ENCODE data around the gene ARHGEF19. TPM values are rescaled to one million over a fixed set of nuclear protein-coding genes. Genes with fewer than 3 reads are reported as not detected.

ARHGEF19 gene
- total and polyA plus RNA-seq, 10 of the 15 experiments (the other 5 are each of a cell fraction or from before 2014, with no cell fraction given): 0.15 to 2.9 (median 0.67) TPM; not detected in 1

DNA sequence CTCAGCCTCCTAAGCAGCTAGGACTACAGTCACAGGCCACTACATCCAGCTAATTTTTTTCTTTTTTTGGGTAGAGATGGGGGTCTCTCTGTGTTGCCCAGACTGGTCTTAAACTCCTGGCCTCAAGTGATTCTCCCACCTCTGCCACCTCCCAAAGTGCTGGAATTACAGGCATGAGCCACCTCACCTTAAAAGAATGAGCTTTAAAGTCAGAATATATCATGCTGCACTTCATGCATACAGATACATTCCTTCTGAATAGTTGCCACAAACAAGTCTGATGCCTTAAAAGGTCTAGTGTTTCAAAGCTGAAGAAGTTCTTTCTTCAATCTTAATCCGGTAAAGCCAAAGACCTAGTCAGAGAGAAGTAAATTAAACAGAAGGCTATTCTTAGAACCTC lies 48.4 kb upstream of the ARHGEF19 start:
- no peak for ATAC-seq
- TF ChIP-seq POLR2A (IDR thresholded peaks at IDR 0.05; ENCODE audit: low read depth, low read length): no peak
- TF ChIP-seq, protein P1, sequence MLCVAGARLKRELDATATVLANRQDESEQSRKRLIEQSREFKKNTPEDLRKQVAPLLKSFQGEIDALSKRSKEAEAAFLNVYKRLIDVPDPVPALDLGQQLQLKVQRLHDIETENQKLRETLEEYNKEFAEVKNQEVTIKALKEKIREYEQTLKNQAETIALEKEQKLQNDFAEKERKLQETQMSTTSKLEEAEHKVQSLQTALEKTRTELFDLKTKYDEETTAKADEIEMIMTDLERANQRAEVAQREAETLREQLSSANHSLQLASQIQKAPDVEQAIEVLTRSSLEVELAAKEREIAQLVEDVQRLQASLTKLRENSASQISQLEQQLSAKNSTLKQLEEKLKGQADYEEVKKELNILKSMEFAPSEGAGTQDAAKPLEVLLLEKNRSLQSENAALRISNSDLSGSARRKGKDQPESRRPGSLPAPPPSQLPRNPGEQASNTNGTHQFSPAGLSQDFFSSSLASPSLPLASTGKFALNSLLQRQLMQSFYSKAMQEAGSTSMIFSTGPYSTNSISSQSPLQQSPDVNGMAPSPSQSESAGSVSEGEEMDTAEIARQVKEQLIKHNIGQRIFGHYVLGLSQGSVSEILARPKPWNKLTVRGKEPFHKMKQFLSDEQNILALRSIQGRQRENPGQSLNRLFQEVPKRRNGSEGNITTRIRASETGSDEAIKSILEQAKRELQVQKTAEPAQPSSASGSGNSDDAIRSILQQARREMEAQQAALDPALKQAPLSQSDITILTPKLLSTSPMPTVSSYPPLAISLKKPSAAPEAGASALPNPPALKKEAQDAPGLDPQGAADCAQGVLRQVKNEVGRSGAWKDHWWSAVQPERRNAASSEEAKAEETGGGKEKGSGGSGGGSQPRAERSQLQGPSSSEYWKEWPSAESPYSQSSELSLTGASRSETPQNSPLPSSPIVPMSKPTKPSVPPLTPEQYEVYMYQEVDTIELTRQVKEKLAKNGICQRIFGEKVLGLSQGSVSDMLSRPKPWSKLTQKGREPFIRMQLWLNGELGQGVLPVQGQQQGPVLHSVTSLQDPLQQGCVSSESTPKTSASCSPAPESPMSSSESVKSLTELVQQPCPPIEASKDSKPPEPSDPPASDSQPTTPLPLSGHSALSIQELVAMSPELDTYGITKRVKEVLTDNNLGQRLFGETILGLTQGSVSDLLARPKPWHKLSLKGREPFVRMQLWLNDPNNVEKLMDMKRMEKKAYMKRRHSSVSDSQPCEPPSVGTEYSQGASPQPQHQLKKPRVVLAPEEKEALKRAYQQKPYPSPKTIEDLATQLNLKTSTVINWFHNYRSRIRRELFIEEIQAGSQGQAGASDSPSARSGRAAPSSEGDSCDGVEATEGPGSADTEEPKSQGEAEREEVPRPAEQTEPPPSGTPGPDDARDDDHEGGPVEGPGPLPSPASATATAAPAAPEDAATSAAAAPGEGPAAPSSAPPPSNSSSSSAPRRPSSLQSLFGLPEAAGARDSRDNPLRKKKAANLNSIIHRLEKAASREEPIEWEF (IDR thresholded peaks at IDR 0.05; ENCODE audit: insufficient replicate concordance, low read depth, low read length): no peak
- TF ChIP-seq NRF1 (conservative IDR thresholded peaks at IDR 0.05; ENCODE audit: low read depth, low read length): no peak
- no peak for TF ChIP-seq MEF2B (IDR thresholded peaks at IDR 0.05; ENCODE audit: partially characterized antibody, poor library complexity, severe bottlenecking)
- no peak for TF ChIP-seq SP1 (IDR thresholded peaks at IDR 0.05; ENCODE audit: low read depth, low read length)
- TF ChIP-seq SPI1 (IDR thresholded peaks at IDR 0.05; ENCODE audit: borderline replicate concordance, insufficient read depth, low read depth, low read length): no peak
- no peak for TF ChIP-seq ZNF274 (IDR thresholded peaks at IDR 0.05; ENCODE audit: insufficient read depth, insufficient read length)
- no peak for TF ChIP-seq HCFC1 (IDR thresholded peaks at IDR 0.05; ENCODE audit: low read length)
- TF ChIP-seq NR2F1 (conservative IDR thresholded peaks at IDR 0.05): no peak
- TF ChIP-seq SMAD1 (IDR thresholded peaks at IDR 0.05; ENCODE audit: low read depth, partially characterized antibody): no peak
- TF ChIP-seq SREBF2 (IDR thresholded peaks at IDR 0.05; ENCODE audit: low read length): no peak
- TF ChIP-seq FOXM1 (IDR thresholded peaks at IDR 0.05; ENCODE audit: low read depth, low read length): no peak
- TF ChIP-seq ZSCAN29 (IDR thresholded peaks at IDR 0.05): no peak
- no peak for TF ChIP-seq TCF7 (IDR thresholded peaks at IDR 0.05; ENCODE audit: borderline replicate concordance)
- no peak for TF ChIP-seq NFYB (IDR thresholded peaks at IDR 0.05; ENCODE audit: insufficient read depth, low read depth, low read length)
- TF ChIP-seq, protein P2, sequence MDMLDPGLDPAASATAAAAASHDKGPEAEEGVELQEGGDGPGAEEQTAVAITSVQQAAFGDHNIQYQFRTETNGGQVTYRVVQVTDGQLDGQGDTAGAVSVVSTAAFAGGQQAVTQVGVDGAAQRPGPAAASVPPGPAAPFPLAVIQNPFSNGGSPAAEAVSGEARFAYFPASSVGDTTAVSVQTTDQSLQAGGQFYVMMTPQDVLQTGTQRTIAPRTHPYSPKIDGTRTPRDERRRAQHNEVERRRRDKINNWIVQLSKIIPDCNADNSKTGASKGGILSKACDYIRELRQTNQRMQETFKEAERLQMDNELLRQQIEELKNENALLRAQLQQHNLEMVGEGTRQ (IDR thresholded peaks at IDR 0.05; ENCODE audit: borderline replicate concordance, low read depth, low read length): no peak
- no peak for TF ChIP-seq EP300 (IDR thresholded peaks at IDR 0.05; ENCODE audit: borderline replicate concordance in 1 of 2, control insufficient read depth in 1 of 2, low read depth in 2 of 2, low read length in 2 of 2)
- Histone ChIP-seq H3K27ac (ENCODE audit: control insufficient read depth, insufficient read depth) (no peak overlapping the region), H3K27me3 (replicated peaks in 1 of 2; ENCODE audit: control insufficient read depth in 2 of 2, insufficient read depth in 2 of 2, low read length in 1 of 2) (no peaks in the 10 kb centered on the region), H3K79me2 (ENCODE audit: control insufficient read depth, insufficient read depth, low read length) (peaks cover 3% of the 10 kb centered on the region; the same call in 1 of the 2 replicates), H3K4me1 (ENCODE audit: control insufficient read depth, insufficient read depth, low read length) (no peaks in the 10 kb centered on the region), H3K9me3 (replicated peaks; ENCODE audit: control insufficient read depth, insufficient read depth, low read length) (no peaks in the 10 kb centered on the region), H4K20me1 (ENCODE audit: control insufficient read depth, insufficient read depth) (no peaks in the 10 kb centered on the region), H3K36me3 (ENCODE audit: control insufficient read depth in 2 of 2, insufficient read depth in 2 of 2, low read length in 1 of 2) (0 out of 4 replicates have a peak, but pooled peaks cover 0 to 6% of the 10 kb centered on the region in 2 experiments), H3K4me3 (no peak overlapping the region), H2AFZ (ENCODE audit: control insufficient read depth, low read depth, low read length) (no peak overlapping the region), H3K4me2 (ENCODE audit: control insufficient read depth, insufficient read depth) (no peak overlapping the region), H3K9ac (ENCODE audit: control insufficient read depth, insufficient read depth, low read length) (no peak overlapping the region)
- in situ Hi-C loops (cut with MboI) (no loop called here), intact Hi-C loops (cut with micrococcal nuclease; ENCODE audit: unreplicated experiment) (no loop called here)
- DNase-seq (ENCODE audit: low read depth, low spot score): no peak
- no peak for FAIRE-seq
- ChIA-PET CTCF (interaction anchor here (0.9 to 1.0 kb wide), 3 partner anchors 69 to 182 kb away, joined by 3 to 5 read pairs (median 4); no protein-coding TSS in a partner anchor), SMC1A (ENCODE audit: uncharacterized antibody, unreplicated experiment) (no interaction called here), RAD21 (ENCODE audit: unreplicated experiment) (no interaction called here), POLR2A (no interaction called here)
- 100% methylated on average over 1 of the region's 1 CpG for WGBS (ENCODE audit: insufficient coverage, insufficient replicate concordance, low lambda C conversion rate, missing lambda C conversion rate)
- BruUV-seq (replicated peaks): no TSS peak

Data from GM12878 (cell line).